Islet of Langerhans (tissue), 1 donor: Measurements from ENCODE around the gene PRSS56.

ENCODE experiments used
- FAIRE-seq: peaks from one replicate; lab custom pipeline; 2011; peaks lifted over from hg19 to GRCh38; lab: Jason Lieb, UNC

Gene PRSS56

DNA sequence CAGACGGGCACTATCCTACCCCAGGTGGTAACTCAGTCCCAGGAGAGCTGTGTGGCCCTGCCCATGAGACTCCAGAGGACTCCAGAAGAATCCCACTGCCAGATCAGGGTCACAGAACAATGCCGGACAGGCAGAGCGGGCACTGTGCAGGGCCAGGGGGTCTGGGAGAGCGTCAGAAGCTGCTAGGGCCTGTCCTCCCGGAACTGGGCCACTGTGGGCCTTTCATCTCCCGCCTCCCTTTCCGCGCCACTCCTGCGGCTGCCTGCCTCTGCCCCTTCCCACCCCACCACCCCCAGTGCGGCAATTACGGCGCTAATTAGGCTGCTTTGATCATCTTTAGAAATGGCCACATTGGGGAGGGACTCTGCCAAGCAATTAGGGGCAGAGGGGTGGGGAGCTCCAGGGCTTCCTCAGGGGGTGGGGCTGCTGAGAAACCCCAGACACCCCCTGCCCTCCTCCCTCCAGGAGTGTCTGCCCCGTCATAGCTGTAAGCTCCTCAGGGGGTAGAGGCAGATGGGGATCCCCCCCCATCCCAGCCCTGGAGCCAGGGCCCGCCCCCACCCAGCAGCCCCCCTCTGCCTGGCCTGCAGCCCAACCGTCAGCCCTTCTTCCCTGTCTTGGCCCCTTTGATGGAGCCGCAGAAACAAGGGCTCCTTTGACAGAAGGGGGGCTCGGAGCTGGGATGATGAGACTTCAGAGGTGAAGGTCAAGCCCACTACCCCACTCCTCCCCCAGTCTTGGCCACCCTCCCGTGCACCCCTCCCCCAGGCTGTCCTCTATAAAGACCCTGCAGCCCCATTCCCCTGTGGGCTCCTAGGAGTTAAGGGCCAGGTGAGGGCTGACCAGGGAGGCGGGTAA is at the start of gene PRSS56:
TSS of gene PRSS56 (plus strand) at position 808 of the 858 bp plus-strand sequence. CDS start 211 bp downstream, outside the sequence.
- FAIRE-seq = no peak

GRCh38 chr2:232473467-232473890 is 46.7 kb upstream of the PRSS56 start:
- FAIRE-seq = no peak

GRCh38 chr2:232476045-232476444 is 44.1 kb upstream of the PRSS56 start:
- no peak for FAIRE-seq

GRCh38 chr2:232476791-232477190 is 43.4 kb upstream of the PRSS56 start:
- no peak for FAIRE-seq

GRCh38 chr2:232477751-232478510 is 42.3 kb upstream of the PRSS56 start:
- FAIRE-seq = no peak

- no peak for FAIRE-seq
Measured at GRCh38 chr2:232478571-232479340, 41.4 kb upstream of the PRSS56 start.

GRCh38 chr2:232479341-232480200 is 40.6 kb upstream of the PRSS56 start:
- no peak for FAIRE-seq

GRCh38 chr2:232480201-232481190 is 39.7 kb upstream of the PRSS56 start:
- FAIRE-seq = no peak

- no peak for FAIRE-seq
Measured at GRCh38 chr2:232481322-232482140, 38.7 kb upstream of the PRSS56 start.

- FAIRE-seq = no peak
Measured at GRCh38 chr2:232482301-232483238, 37.6 kb upstream of the PRSS56 start.

DNA sequence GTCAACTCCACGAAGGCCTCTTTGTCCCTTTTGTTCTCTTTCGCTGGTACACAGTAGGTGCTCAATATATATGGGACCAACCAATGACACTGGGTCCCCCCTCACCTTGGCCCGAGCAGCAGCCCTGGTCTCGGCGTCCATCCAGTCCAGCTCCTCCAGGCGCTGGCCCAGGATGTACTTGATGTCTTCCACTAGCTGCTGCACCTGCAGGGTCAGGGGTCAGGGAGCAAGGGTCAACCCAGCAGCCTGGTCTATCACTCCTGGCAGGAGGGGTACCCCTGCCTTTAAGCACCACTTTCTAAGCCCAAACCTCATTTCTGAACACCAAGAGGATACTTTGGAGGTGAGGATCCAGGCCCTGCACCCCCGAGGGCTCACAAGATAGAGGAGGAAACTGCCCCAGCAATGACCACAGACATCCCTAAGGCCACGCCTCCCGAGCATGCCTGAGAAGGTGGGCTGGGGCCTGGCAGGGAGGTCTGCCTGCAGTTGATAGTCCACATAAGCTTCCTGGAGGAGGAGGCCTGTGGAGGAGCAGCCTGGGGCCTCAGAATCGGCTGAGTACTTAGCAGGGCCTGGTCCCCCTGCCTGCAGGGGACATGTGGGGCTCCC is 36.8 kb upstream of the PRSS56 start:
- FAIRE-seq = no peak

DNA sequence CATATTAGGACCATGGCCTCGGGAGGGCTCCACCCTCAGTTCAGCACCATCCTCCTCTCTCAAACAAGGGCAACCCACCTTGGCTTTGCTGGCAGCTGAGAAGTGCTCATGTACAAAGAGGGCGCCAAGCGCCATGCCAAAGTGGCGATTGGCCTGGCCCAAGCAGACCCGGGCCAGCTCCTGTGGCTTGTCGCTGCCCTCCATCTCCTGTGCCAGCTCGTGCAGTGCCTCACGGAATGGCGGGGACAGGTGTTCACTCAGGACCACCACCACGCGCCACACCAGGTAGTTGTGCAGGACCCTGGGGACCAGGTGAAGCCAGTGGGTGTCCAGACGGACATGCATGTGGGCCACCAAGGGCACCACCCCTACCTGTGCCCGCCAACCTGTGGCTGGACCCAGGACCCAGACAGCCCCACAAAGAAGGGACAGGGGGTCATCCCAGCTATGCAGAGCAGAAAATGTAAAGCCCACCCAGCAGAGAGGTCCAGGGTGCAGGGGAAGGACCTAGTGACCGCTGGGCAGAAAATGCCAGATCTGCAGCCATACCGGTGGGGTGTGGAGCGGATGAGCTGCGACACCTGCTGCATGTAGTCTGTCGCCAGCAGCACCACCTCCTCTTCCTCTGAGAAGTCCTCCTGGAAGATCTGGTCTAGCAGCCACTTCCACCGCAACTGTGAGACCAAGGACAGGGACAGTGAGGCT is 36.1 kb upstream of the PRSS56 start:
- no peak for FAIRE-seq

DNA sequence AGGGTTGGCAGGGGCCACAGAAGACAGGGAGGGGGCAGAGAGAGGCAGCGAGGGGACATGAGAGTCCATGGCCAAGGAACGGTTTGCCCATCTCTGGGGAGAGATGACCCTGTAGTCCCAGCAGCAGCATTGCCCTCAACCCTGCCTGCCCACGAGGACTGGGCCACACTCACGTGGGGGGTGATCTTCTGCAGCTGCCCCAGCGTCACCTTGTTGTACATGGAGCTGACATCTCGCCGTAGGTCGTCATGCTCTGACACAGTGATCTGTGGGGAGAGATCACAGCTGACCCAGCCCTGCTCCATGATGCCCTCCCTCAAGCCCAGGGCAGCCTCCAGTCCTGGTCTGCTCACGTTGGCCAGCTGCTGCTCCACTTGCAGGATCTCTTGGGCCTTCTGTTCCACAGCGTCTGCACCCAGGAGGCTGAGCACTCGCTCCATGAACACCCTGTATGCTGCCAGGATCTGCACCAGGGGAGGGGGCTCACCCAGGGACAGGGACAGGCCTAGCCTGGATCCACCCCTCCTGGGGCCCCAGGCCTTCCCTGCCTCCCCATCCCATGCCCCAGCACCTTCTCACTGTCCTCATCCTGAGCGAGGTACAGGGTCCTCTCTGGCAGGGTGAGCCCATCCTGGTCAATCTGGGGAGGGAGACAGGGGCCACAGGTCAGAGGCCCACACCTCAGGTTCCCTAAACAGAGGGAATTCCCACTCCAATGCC is 35.4 kb upstream of the PRSS56 start:
- FAIRE-seq = no peak

GRCh38 chr2:232485348-232485756 is 34.8 kb upstream of the PRSS56 start:
- no peak for FAIRE-seq

DNA sequence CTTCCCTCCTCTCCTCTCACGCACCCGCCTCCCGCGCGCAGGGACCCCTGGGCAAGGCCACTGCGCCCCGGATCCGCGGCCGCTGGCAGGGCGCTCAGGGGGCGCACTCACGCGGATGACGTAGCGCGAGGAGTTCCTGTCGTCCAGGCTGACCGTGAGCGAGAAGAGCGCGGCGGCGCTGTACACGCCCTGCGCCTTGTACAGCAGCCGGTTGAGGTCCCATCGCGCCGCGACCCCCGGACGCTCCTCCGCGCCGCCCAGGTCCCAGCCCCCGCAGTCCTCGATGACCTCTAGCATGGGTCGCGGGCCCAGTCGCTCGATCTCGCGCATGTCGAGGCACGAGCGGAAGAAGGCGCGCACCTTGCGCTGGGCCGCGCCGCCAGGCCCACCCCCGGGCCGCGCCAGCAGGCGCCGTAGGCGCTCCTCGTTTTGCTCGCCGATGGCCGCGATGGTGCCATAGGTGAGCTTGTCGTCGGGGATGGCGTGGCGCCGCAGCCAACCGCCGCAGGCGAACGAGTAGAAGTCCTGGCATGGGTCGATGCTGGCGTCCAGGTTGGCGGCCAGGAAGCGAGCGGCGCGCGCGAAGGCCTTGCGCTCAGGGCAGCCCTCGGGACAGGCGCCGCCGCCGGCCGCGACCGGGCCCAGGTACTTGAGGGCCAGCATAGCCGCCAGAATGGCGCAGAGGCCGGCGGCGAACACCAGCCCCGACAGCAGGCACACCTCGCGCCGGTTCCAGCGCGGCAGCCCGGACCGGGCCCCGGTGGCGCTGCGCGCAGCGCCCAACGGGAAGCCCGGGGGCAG is 34.2 kb upstream of the PRSS56 start:
- no peak for FAIRE-seq
